A673 (cell line): ENCODE results near the gene GABRA5.

Experiments
- CTCF ChIP-seq: fragments of 300-800, 200-600 bp; sonication (generic); conservative IDR thresholded peaks from 2 replicates; pipeline ENCODE4 v1.5.1; 2017; ENCODE audit warnings: low read depth, mild to moderate bottlenecking, antibody characterized with exemption, low read length, moderate library complexity, mixed read lengths
- EZH2 ChIP-seq: fragments of 200-600 bp; sonication (generic); IDR thresholded peaks from 2 replicates; pipeline ENCODE4 v1.6.1; 2017; ENCODE audit warnings: borderline replicate concordance, low read depth, mild to moderate bottlenecking, mixed read lengths, antibody characterized with exemption, low read length; ENCODE audit not compliant: poor library complexity, severe bottlenecking

GRCh38 chr15:26899658-26900057, 32.8 kb downstream of the GABRA5 start:
- TF ChIP-seq EZH2 (no peak), CTCF (no peak)
